Superior temporal gyrus (tissue), 1 donor: ENCODE results near the gene GRK5.
A peak's percentile ranks its signal among the peaks of the same experiment; 100 is the strongest.

Source experiments
- DNase-seq: peaks from one replicate; pipeline ENCODE4 v3.0.0-alpha.2; 2016; ENCODE audit errors: extremely low spot score

GRK5 gene

GRCh38 chr10:119441921-119442757 lies 234.8 kb downstream of the GRK5 start:
- DNase-seq: no peak

GRCh38 chr10:119442758-119443060 lies 235.3 kb downstream of the GRK5 start:
- DNase-seq: no peak

DNA sequence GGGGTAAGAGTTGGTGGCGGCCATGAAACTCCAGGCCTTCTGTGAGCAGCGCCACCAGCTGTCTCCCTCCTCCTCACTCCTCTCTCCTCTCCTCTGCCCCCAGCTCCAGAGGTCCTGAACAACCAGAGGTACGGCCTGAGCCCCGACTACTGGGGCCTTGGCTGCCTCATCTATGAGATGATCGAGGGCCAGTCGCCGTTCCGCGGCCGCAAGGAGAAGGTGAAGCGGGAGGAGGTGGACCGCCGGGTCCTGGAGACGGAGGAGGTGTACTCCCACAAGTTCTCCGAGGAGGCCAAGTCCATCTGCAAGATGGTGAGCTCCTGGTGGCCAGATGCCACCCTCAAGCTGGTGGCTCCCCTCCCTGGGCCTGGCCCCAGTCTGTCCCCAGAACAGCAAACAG lies 236.1 kb downstream of the GRK5 start:
- DNase-seq: no peak

DNA sequence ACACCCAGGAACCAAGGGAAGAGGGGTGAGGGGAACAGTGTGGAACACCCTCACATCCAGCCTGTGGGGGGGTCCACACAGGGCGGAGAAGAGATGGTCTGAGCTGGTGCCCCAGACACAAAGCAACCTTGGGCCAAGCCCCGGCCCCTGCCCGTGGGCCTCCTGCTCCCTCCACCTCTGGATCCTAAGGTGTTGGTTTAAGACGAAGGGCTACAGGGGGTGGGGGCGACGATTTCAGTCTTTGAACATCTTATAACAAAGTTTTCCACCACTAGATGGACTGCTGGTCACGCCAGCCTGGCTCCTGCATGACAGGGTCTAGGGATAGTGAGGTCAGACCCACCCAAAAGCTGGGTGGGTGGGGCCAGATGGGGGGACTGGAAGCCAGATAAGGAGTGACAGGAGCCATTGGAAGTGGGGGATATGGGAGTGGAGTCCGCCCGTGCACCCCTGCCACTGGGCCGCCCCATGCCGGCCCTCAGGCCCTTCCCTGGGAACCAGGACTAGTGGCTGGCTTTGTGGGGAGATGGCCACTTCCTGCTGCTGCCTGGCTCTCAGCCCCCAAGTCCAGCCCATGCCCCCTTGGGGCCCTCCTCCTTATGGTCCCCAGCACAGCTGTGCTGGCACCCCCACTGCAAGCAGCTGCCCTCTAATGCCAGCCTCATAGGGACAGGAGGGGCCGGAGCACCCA lies 236.7 kb downstream of the GRK5 start:
- DNase-seq: no peak

DNA sequence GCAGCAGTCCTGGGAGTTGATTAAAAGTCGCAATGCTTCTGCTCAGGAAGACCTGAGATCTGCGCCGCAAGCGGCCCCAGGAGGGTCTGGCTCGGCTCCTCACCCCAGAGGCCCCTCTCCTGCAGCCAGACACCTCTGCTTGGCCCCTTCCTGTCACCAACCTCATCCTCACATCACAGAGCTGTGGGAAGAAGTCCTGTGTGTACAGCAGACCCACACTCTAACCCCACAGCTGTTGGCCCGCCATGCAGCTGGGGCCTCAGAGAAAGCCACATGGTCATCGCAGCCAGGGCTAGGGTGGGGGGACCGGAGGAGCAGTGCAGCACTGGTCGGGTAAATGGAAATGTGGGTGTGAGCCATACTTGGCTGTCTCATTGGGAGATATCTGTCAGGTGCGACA lies 237.5 kb downstream of the GRK5 start:
- DNase-seq: no peak

- peak; percentile 89 for DNase-seq
Observed at GRCh38 chr10:119445311-119445934, 238.1 kb downstream of the GRK5 start.

DNA sequence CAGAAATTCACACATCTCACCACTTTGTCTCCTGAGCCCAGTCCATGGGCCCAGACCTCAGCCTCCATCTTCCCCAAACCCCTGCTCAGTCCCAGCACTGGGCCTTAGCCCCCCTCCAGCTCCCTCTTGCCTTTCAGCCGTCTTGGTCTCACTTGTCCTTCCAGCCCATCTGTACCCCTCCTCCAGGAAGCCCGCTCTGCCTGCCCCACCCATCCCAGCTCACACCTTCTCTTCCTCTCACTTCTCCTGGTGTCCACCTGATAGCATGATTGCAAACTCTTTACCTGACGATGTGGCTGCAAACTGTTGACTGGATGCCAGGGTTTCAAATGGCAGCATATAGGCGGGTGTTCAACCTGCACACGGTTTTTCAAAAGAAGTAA lies 238.6 kb downstream of the GRK5 start:
- no peak for DNase-seq

GRCh38 chr10:119446441-119447277 lies 239.3 kb downstream of the GRK5 start:
- DNase-seq: no peak

GRCh38 chr10:119447421-119447820 lies 240.1 kb downstream of the GRK5 start:
- no peak for DNase-seq

DNA sequence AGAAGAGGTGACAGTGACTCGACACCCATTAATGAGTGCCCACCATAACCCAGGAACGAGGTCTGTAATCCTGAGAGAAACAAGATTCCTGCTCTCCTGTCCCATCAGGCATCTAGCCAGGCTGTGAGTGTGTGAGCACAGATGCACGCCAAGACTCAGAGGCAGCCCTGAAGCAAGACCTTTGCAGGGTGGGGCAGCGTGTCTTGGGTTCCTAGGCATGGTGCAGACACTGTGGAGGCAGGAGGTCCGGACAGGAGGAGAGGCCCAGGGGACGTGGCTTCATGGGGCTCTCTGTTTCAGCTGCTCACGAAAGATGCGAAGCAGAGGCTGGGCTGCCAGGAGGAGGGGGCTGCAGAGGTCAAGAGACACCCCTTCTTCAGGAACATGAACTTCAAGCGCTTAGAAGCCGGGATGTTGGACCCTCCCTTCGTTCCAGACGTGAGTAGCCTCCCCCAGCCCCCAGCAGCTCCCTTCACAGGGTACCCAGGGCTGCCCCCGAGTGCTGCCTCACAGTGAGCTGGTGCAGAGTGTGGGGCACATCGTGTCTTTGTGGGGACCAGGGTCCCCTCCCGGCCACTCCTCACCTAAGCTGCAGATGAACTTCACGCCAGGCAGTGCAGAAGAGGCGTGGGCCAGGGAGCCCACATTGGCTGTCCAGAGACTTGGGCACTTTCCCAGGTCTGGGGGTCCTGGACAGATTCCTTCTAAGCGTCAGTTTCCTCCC lies 240.6 kb downstream of the GRK5 start:
- no peak for DNase-seq

- no peak for DNase-seq
Observed at GRCh38 chr10:119448628-119449584, 241.5 kb downstream of the GRK5 start.

- no peak for DNase-seq
Observed at GRCh38 chr10:119449760-119450461, 242.5 kb downstream of the GRK5 start.

DNA sequence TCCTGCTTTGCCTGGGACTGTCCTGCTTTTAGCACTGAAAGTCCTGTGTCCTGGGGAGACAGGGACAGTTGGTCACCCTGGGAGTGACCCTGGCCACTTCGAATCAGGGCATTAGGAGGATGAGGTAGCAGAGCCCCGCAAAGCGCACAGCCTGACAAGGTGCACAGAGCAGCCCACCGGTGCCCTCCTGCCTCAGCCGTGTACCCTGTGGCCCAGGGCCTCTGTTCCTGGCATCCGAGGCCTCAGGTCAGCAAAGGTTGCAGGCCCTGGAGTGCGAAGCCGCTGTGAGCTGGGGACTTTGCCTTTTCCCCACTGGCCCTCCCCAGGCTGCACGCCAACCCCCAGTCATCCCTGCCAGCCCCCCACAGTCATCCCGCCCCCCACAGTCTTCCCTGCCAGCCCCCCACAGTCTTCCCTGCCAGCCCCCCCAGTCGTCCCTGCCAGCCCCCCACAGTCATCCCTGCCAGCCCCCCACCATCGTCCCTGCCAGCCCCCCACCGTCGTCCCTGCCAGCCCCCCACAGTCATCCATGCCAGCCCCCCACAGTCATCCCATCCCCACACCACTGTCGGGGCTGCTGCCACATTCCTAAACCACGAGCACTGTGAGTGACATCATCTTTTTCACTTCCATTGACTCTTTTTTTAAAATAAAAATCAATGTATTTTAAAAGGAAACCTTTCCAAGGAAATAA lies 243.4 kb downstream of the GRK5 start:
- DNase-seq: no peak

DNA sequence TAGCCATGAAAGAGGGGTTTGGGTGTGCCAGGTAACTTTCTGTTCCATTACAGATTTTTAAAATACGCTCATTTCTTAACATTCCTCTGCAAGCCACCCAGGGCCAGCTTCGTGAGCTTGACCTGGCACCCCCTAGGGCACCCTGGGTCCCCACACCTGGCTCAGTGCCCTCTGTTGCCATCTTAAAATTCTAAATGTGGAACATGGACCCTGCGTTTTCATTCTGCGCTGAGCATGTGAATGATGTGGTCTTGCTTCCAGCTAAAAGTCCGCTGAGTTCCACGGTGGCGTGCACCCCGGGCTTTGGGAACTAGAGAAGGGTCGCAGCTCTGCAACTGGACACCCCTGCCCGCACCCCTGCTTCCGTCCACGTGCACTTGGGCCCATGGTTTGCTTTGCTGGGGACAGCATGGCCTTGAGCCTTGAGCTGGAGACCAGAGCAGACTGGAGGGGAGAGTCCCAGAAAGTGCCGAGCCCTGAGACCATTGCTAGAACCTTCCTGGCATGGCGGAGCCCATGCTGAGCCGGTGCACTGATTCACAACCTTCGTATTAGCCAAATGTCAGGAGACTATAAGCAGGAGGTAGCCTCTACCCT lies 244.0 kb downstream of the GRK5 start:
- DNase-seq: no peak

DNA sequence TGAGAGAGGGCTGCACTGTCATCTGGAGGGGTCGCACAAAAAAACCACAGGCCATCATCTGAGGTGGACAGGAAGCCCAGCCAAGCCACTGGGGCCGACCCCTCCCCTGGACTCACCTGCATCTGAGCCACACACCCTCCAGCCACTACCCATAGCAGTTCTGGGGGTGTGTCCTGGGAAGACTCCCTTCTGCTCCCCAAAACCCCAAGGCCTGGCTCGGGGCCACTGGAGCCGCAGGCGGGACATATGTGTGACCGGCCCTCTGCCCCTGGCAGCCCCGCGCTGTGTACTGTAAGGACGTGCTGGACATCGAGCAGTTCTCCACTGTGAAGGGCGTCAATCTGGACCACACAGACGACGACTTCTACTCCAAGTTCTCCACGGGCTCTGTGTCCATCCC lies 245.0 kb downstream of the GRK5 start:
- no peak for DNase-seq

GRCh38 chr10:119453313-119453712 lies 245.9 kb downstream of the GRK5 start:
- no peak for DNase-seq

DNA sequence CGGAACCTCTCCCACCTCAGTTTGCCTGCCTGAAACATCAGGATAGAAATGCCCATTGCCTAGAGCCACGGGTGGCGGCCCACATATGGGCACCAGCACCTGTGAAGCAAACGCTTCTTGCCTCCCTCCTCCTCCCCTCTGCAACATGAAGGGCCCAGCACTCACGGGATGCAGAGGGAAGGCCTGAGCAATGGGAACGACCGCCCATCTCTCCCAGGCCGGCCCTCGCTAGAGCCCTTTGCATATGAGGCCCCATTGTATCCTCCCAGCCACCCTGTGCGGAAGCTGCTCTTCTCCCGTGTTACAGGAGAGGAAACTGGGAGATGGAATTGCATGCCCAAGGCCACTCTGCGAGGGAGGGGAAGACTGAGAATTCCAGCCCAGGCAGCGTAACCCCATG lies 246.9 kb downstream of the GRK5 start:
- DNase-seq: no peak

DNA sequence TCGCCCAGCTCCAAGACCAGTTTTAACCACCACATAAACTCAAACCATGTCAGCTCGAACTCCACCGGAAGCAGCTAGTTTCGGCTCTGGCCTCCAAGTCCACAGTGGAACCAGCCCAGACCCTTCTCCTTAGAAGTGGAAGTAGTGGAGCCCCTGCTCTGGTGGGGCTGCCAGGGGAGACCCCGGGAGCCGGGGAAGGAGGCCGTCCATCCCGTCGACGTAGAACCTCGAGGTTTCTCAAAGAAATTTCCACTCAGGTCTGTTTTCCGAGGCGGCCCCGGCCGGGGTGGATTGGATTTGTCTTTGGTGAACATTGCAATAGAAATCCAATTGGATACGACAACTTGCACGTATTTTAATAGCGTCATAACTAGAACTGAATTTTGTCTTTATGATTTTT lies 247.6 kb downstream of the GRK5 start:
- no peak for DNase-seq
